Type B pancreatic cell (in vitro differentiated cells): ENCODE measurements around the gene ANGPTL4. TPM values are rescaled to one million over a fixed set of nuclear protein-coding genes. Genes with fewer than 3 reads are reported as not detected.

ENCODE experiments used
- DNase-seq: peaks from one replicate; pipeline ENCODE4 v3.0.0; 2021; ENCODE audit warnings: mixed read lengths; ENCODE audit not compliant: unreplicated experiment; ENCODE audit errors: extremely low spot score
- H3K27ac Mint-ChIP-seq: 2 replicates; pipeline ENCODE4 v1.8.0; 2021; ENCODE audit warnings: mild to moderate bottlenecking, mixed read lengths
- H3K27me3 Mint-ChIP-seq: 2 replicates; pipeline ENCODE4 v1.8.0; 2021; ENCODE audit warnings: mixed read lengths
- H3K36me3 Mint-ChIP-seq: 2 replicates; pipeline ENCODE4 v1.8.0; 2021; ENCODE audit warnings: mixed read lengths
- H3K4me1 Mint-ChIP-seq: one replicate; pipeline ENCODE4 v1.8.0; 2021; ENCODE audit warnings: mixed read lengths; ENCODE audit not compliant: unreplicated experiment
- H3K4me3 Mint-ChIP-seq: 2 replicates; pipeline ENCODE4 v1.8.0; 2021; ENCODE audit warnings: mild to moderate bottlenecking, mixed read lengths
- H3K9me3 Mint-ChIP-seq: 2 replicates; pipeline ENCODE4 v1.8.0; 2021; ENCODE audit warnings: mixed read lengths
- CTCF ChIP-seq: fragments of 200-600 bp; sonication (generic); conservative IDR thresholded peaks from 2 replicates; pipeline ENCODE4 v1.5.0; 2021; ENCODE audit warnings: antibody characterized with exemption, mild to moderate bottlenecking
- microRNA-seq: library from miRNA; unstranded; fragments of <30 nt; microRNA quantifications from one replicate; pipeline ENCODE4, GENCODE V29; 2020
- total RNA-seq: library from RNA; stranded (reverse); gene quantifications from 2 replicates; pipeline ENCODE4 v1.2.1, GENCODE V29; 2021; ENCODE audit warnings: low replicate concordance

ANGPTL4 gene
- total RNA-seq, 1 donor from 2014 or later: 4.7 TPM

- Mint-ChIP-seq H3K36me3 (no peaks in the 10 kb centered on the region), H3K9me3 (no peaks in the 10 kb centered on the region), H3K27ac (no peak overlapping the region), H3K4me1 (peaks cover 5% of the 10 kb centered on the region), H3K4me3 (peak overlapping the region; percentile 80), H3K27me3 (no peaks in the 10 kb centered on the region)
- DNase-seq: no peak
- no peak for TF ChIP-seq CTCF
Measured at GRCh38 chr19:8413629-8413995, 49.7 kb downstream of the ANGPTL4 start.

GRCh38 chr19:8416796-8417195, 52.8 kb downstream of the ANGPTL4 start:
- Mint-ChIP-seq H3K27me3 (no peaks in the 10 kb centered on the region), H3K36me3 (no peaks in the 10 kb centered on the region), H3K4me3 (no peak overlapping the region), H3K27ac (no peak overlapping the region), H3K9me3 (no peaks in the 10 kb centered on the region), H3K4me1 (peaks cover 5% of the 10 kb centered on the region)
- TF ChIP-seq CTCF: no peak
- no peak for DNase-seq

GRCh38 chr19:8421484-8422461, 57.8 kb downstream of the ANGPTL4 start:
- Mint-ChIP-seq H3K4me3 (no peak overlapping the region), H3K36me3 (no peaks in the 10 kb centered on the region)
- TF ChIP-seq CTCF: no peak

GRCh38 chr19:8423817-8424223, 59.9 kb downstream of the ANGPTL4 start:
- Mint-ChIP-seq H3K9me3 (no peaks in the 10 kb centered on the region), H3K27ac (peak overlapping the region; percentile 70), H3K27me3 (no peaks in the 10 kb centered on the region), H3K4me1 (peaks cover 11% of the 10 kb centered on the region), H3K36me3 (no peaks in the 10 kb centered on the region), H3K4me3 (no peak overlapping the region)
- DNase-seq: no peak
- no peak for TF ChIP-seq CTCF

More at GRCh38 chr19:8421484-8422461, 57.8 kb downstream of the ANGPTL4 start:
- Mint-ChIP-seq H3K27ac (no peak overlapping the region), H3K27me3 (no peaks in the 10 kb centered on the region), H3K4me1 (peaks cover 16% of the 10 kb centered on the region), H3K9me3 (no peaks in the 10 kb centered on the region)
- no peak for DNase-seq

Small RNA genes within 50 kb of the gene (microRNA-seq; reads per million reads assigned to microRNA genes)
- gene MIR4999: 3.3 reads per million, percentile 8 among the genes with 10 or more reads in this experiment

Other genes with a start within 250 kb of the ANGPTL4 start
- 18.0 and 63.7 TPM in 2 replicates for gene FBN3, start 214.6 kb upstream of the ANGPTL4 start, total RNA-seq
- gene CERS4, start 154.8 kb upstream of the ANGPTL4 start, total RNA-seq: 52.8 and 56.3 TPM in 2 replicates
- 22.7 and 52.3 TPM in 2 replicates for gene CD320, start 55.8 kb upstream of the ANGPTL4 start, total RNA-seq
- 46.8 and 52.5 TPM in 2 replicates for gene NDUFA7, start 42.8 kb upstream of the ANGPTL4 start, total RNA-seq
- gene RPS28, start 42.7 kb upstream of the ANGPTL4 start, total RNA-seq: 1,715 and 2,131 TPM in 2 replicates
- 1.6 and 3.1 TPM in 2 replicates for gene KANK3, start 20.9 kb upstream of the ANGPTL4 start, total RNA-seq
- gene RAB11B, start 26.2 kb downstream of the ANGPTL4 start, total RNA-seq: 106 and 123 TPM in 2 replicates
- 15.5 and 24.7 TPM in 2 replicates for gene MARCHF2, start 49.1 kb downstream of the ANGPTL4 start, total RNA-seq
- 197 and 317 TPM in 2 replicates for gene HNRNPM, start 80.8 kb downstream of the ANGPTL4 start, total RNA-seq
- 0.31 TPM in 2 replicates for gene PRAM1, start 138.5 kb downstream of the ANGPTL4 start, total RNA-seq
- 19.9 and 25.4 TPM in 2 replicates for gene ZNF414, start 150.0 kb downstream of the ANGPTL4 start, total RNA-seq
- 0.14 and 0.64 TPM in 2 replicates for gene MYO1F, start 213.3 kb downstream of the ANGPTL4 start, total RNA-seq
- gene ADAMTS10, start 246.6 kb downstream of the ANGPTL4 start, total RNA-seq: 6.4 and 59.2 TPM in 2 replicates